Lower leg skin (tissue), 3 donors: ENCODE measurements around the gene MYOZ1.

Experiments
- POLR2A ChIP-seq, 2 donors: fragments of 450-650 bp; IDR thresholded peaks; one replicate each; pipeline ENCODE4 v1.6.1; 2016 to 2017; ENCODE audit warnings: antibody characterized with exemption in 2 of 2, mild to moderate bottlenecking in 1 of 2, moderate library complexity in 1 of 2
- TF ChIP-seq, protein P1 (sequence below), 3 donors: fragments of 450-650 bp; IDR thresholded peaks; one replicate each; pipeline ENCODE4 v1.5.1; 2016; ENCODE audit warnings: antibody characterized with exemption in 3 of 3, mild to moderate bottlenecking in 3 of 3, moderate library complexity in 2 of 3

DNA sequence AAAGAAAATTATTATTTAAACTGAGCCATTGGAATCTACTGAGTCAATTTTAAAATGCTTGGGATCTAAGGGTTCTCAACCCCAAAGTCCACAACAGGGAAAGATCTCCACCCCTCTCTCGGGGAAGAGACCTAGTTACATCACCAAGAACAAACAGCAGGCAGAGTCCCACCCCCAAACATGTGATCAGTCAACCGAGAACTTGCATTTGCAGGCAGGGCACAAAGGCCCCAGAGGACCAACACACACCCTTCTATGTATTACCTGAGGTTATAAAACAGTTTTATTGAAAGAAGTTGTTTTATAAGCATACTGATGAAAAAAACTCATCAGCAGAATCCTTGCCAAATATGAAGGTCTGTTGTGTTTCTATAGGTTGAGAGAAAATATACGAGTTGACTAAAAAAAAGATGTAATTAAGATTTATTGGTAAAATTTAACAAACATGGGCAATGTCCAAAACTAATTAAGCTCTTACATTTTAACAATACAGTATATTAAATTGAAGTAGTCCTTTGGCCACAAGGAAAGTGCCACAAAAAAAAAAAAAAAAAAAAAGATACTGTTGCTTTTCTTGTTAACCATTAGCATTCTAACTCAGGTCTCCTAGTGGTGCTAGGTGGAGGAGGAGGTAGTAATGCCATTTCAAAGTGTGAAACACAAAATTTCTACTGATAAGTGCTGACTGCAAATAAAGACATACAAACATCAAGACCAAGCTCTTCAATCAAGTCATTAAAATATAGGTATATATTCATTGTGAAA lies 49.2 kb downstream of the MYOZ1 start:
- TF ChIP-seq, protein P1, sequence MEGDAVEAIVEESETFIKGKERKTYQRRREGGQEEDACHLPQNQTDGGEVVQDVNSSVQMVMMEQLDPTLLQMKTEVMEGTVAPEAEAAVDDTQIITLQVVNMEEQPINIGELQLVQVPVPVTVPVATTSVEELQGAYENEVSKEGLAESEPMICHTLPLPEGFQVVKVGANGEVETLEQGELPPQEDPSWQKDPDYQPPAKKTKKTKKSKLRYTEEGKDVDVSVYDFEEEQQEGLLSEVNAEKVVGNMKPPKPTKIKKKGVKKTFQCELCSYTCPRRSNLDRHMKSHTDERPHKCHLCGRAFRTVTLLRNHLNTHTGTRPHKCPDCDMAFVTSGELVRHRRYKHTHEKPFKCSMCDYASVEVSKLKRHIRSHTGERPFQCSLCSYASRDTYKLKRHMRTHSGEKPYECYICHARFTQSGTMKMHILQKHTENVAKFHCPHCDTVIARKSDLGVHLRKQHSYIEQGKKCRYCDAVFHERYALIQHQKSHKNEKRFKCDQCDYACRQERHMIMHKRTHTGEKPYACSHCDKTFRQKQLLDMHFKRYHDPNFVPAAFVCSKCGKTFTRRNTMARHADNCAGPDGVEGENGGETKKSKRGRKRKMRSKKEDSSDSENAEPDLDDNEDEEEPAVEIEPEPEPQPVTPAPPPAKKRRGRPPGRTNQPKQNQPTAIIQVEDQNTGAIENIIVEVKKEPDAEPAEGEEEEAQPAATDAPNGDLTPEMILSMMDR (IDR thresholded peaks at IDR 0.05) = no peak
- no peak for TF ChIP-seq POLR2A (IDR thresholded peaks at IDR 0.05)
